ENCODE measurements around the gene NFATC2. TPM values are rescaled to one million over a fixed set of nuclear protein-coding genes. Genes with fewer than 3 reads are reported as not detected.

NFATC2 gene
- total RNA-seq, 1 donor from 2014 or later, result not detected

DNA sequence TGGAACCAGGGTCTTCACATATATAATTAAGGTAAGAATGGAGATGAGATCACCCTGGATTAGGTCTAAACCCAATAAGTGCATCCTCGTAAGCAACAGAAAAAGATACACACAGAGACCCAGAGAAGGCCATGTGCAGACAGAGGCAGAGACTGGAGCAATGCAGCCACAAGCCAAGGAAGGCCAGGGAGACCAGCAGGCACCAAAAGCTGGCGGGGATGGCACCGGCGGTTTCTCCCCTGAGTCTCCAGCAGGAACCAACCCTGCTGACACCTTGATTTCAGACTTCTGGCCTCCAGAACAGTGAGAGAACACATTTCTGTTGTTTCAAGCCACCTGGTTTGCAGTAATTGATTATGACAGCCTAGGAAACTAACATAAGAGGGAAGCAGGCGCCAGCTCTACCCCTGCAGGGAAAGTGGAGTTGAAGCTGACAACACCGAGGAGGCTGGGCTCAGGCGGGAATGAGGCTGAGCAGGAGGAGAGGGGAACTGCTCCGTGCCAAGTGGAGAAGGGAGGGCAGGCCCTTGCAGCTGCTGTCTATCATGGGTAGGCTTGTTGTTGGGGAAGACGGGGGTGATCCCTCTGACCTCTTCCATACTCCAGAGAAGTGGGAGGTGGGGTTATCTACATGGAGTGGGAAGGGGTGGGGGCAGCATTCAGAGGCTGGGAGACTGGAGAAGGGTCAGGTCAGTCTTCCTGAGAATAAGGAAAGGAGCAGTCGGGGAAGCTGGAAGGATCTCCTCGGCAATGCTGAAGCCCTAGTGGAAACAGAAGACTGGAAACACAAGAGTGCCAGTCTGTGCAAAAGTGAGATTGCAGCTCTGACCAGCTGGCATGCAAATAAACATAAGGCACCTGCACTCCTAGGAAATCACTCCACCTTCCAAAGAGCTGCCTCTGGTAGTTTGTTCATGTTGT is 72.7 kb downstream of the NFATC2 start:
- Histone ChIP-seq H3K36me3 (ENCODE audit: control insufficient read depth, insufficient read depth, low read length) (no peaks in the 10 kb centered on the region), H3K4me3 (ENCODE audit: low read depth, low read length) (no peak overlapping the region), H3K27me3 (ENCODE audit: control insufficient read depth, insufficient read depth, low read length) (peaks cover 6% of the 10 kb centered on the region)
- no peak for TF ChIP-seq CTCF (IDR thresholded peaks at IDR 0.05; ENCODE audit: insufficient read depth, low read length, severe bottlenecking)
- FAIRE-seq (no peak), DNase-seq (ENCODE audit: low read depth) (no peak)

DNA sequence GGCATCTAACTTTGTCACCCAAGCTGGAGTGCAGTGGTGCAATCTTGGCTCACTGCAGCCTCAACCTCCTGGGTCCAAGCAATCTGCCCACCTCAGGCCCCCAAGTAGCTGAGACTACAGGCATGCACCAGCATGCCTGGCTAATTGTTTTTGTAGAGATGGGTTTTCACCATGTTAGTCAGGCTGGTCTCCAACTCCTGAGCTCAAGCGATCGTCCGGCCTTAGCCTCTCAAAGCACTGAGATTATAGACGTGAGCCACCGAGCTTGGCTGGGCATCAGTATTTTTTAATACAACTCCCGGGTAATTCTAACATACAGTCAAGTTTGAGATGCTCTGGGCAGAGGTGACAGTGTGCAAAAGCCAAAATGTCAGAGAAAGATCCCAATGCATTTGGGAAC is 73.5 kb downstream of the NFATC2 start:
- FAIRE-seq (no peak), DNase-seq (ENCODE audit: low read depth) (no peak)
- TF ChIP-seq CTCF (IDR thresholded peaks at IDR 0.05; ENCODE audit: insufficient read depth, low read length, severe bottlenecking), result no peak
- peaks cover 6% of the 10 kb centered on the region for H3K27me3 ChIP-seq (ENCODE audit: control insufficient read depth, insufficient read depth, low read length)
- H3K36me3 ChIP-seq (ENCODE audit: control insufficient read depth, insufficient read depth, low read length), result no peaks in the 10 kb centered on the region
- no peak overlapping the region for H3K4me3 ChIP-seq (ENCODE audit: low read depth, low read length)

DNA sequence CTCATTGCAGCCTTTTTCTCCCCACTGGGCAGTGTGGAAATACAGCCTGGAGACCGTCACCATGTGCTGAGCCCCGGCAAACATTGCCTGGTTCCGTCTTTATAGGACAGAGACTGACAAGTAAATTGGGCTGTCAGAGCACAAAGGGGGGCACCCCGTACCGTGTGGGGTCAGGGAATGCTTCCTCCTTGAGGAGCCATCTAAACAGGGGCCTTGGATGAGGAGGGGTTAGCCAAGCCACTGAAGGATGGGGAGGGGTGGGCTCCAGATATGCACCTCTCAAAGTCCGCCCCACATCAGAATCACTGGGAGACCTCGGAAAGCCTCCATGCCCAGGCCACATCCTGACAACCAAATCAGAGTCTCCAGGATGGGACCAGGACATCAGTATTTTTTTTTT is 73.9 kb downstream of the NFATC2 start:
- H3K4me3 ChIP-seq (ENCODE audit: low read depth, low read length), result no peak overlapping the region
- no peaks in the 10 kb centered on the region for H3K36me3 ChIP-seq (ENCODE audit: control insufficient read depth, insufficient read depth, low read length)
- no peak for DNase-seq (ENCODE audit: low read depth)
- no peak for FAIRE-seq
- peaks cover 6% of the 10 kb centered on the region for H3K27me3 ChIP-seq (ENCODE audit: control insufficient read depth, insufficient read depth, low read length)
- no peak for TF ChIP-seq CTCF (IDR thresholded peaks at IDR 0.05; ENCODE audit: insufficient read depth, low read length, severe bottlenecking)

GRCh38 chr20:51467956-51468626 is 74.4 kb downstream of the NFATC2 start:
- H3K36me3 ChIP-seq (ENCODE audit: control insufficient read depth, insufficient read depth, low read length), result no peaks in the 10 kb centered on the region
- no peak for TF ChIP-seq CTCF (IDR thresholded peaks at IDR 0.05; ENCODE audit: insufficient read depth, low read length, severe bottlenecking)
- H3K4me3 ChIP-seq (ENCODE audit: low read depth, low read length), result no peak overlapping the region
- peaks cover 6% of the 10 kb centered on the region for H3K27me3 ChIP-seq (ENCODE audit: control insufficient read depth, insufficient read depth, low read length)
- no peak for FAIRE-seq
- DNase-seq (ENCODE audit: low read depth), result no peak

GRCh38 chr20:51463998-51464397 is 78.5 kb downstream of the NFATC2 start:
- no peak for FAIRE-seq
- TF ChIP-seq CTCF (IDR thresholded peaks at IDR 0.05; ENCODE audit: insufficient read depth, low read length, severe bottlenecking), result no peak
- Histone ChIP-seq H3K36me3 (ENCODE audit: control insufficient read depth, insufficient read depth, low read length) (no peaks in the 10 kb centered on the region), H3K4me3 (ENCODE audit: low read depth, low read length) (no peak overlapping the region), H3K27me3 (ENCODE audit: control insufficient read depth, insufficient read depth, low read length) (peaks cover 2% of the 10 kb centered on the region)
- DNase-seq (ENCODE audit: low read depth), result no peak

Data from bronchial epithelial cell (primary cell).